Measurements from ENCODE around the gene TRAPPC3L.

TRAPPC3L gene

GRCh38 chr6:116447052-116447451 is 98.4 kb downstream of the TRAPPC3L start:
- no peaks in the 10 kb centered on the region for H3K36me3 Mint-ChIP-seq (ENCODE audit: low read depth)
- H3K4me1 Mint-ChIP-seq, result peaks cover 10% of the 10 kb centered on the region
- no peaks in the 10 kb centered on the region for H3K27me3 Mint-ChIP-seq (ENCODE audit: low read depth)
- H3K9me3 Mint-ChIP-seq, result no peaks in the 10 kb centered on the region
- H3K27ac Mint-ChIP-seq, result peak overlapping the region in 2 of 3 experiments; percentile 43 to 64
- TF ChIP-seq, protein P1, sequence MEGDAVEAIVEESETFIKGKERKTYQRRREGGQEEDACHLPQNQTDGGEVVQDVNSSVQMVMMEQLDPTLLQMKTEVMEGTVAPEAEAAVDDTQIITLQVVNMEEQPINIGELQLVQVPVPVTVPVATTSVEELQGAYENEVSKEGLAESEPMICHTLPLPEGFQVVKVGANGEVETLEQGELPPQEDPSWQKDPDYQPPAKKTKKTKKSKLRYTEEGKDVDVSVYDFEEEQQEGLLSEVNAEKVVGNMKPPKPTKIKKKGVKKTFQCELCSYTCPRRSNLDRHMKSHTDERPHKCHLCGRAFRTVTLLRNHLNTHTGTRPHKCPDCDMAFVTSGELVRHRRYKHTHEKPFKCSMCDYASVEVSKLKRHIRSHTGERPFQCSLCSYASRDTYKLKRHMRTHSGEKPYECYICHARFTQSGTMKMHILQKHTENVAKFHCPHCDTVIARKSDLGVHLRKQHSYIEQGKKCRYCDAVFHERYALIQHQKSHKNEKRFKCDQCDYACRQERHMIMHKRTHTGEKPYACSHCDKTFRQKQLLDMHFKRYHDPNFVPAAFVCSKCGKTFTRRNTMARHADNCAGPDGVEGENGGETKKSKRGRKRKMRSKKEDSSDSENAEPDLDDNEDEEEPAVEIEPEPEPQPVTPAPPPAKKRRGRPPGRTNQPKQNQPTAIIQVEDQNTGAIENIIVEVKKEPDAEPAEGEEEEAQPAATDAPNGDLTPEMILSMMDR (IDR thresholded peaks at IDR 0.05; ENCODE audit: unreplicated experiment in 3 of 3), result no peak
- no peak overlapping the region for H3K4me3 Mint-ChIP-seq

DNA sequence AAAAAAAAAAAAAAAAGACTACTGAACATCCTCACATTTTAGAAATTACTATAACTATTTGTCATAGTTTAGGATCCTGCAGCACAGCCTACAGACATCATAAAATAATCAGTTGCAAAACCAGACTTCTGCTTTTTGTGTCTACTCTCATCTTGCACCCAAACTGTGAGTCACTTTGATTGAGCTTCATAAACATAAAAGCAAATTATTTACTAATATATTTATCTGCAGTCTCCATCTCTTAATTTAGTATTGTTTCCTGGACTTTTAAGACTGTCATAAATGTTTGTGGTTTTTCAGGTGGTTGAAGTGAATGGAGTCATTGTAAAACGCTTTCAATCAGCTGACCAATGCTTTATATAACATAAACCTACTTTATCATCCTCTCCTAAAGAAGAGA is 99.1 kb downstream of the TRAPPC3L start:
- TF ChIP-seq, protein P1 (IDR thresholded peaks at IDR 0.05; ENCODE audit: unreplicated experiment in 3 of 3), result no peak
- H3K4me3 Mint-ChIP-seq, result no peak overlapping the region
- no peaks in the 10 kb centered on the region for H3K27me3 Mint-ChIP-seq (ENCODE audit: low read depth)
- peaks cover 10% of the 10 kb centered on the region for H3K4me1 Mint-ChIP-seq
- H3K27ac Mint-ChIP-seq, result no peak overlapping the region
- H3K9me3 Mint-ChIP-seq, result no peaks in the 10 kb centered on the region
- H3K36me3 Mint-ChIP-seq (ENCODE audit: low read depth), result no peaks in the 10 kb centered on the region

- Mint-ChIP-seq H3K27me3 (ENCODE audit: low read depth) (no peaks in the 10 kb centered on the region), H3K36me3 (ENCODE audit: low read depth) (no peaks in the 10 kb centered on the region), H3K9me3 (no peaks in the 10 kb centered on the region), H3K4me1 (peaks cover 17% of the 10 kb centered on the region), H3K27ac (no peak overlapping the region), H3K4me3 (no peak overlapping the region)
- TF ChIP-seq, protein P1 (IDR thresholded peaks at IDR 0.05; ENCODE audit: unreplicated experiment in 3 of 3), result no peak
Observed at GRCh38 chr6:116445102-116445501, 100.4 kb downstream of the TRAPPC3L start.
